H9 (cell line): Measurements from ENCODE around the gene CLMP. TPM values are rescaled to one million over a fixed set of nuclear protein-coding genes. Genes with fewer than 3 reads are reported as not detected.

Experiments
- DNase-seq: peaks from one replicate; pipeline ENCODE4 v3.0.0-alpha.2; 2017
- H2AFZ ChIP-seq: one replicate; pipeline ENCODE4 v1.6.1; 2013; ENCODE audit warnings: mild to moderate bottlenecking, low read length, control low read depth, moderate library complexity
- H2AK5ac ChIP-seq: 2 replicates; pipeline ENCODE4 v1.6.1; 2013; ENCODE audit warnings: low read length, control low read depth, mixed read lengths; ENCODE audit not compliant: insufficient read length
- H2BK120ac ChIP-seq: one replicate; pipeline ENCODE4 v1.6.1; 2013; ENCODE audit warnings: low read depth, mild to moderate bottlenecking, low read length, control low read depth, inconsistent platforms; ENCODE audit not compliant: poor library complexity, severe bottlenecking
- H2BK12ac ChIP-seq: 2 replicates; pipeline ENCODE4 v1.6.1; 2013; ENCODE audit warnings: low read length, control low read depth, mixed read lengths, low read depth; ENCODE audit not compliant: insufficient read length
- H2BK15ac ChIP-seq: 2 replicates; pipeline ENCODE4 v1.6.1; 2013; ENCODE audit warnings: low read depth, low read length, control low read depth
- H2BK20ac ChIP-seq: one replicate; pipeline ENCODE4 v1.6.1; 2013; ENCODE audit warnings: low read depth, mild to moderate bottlenecking, low read length, control low read depth, inconsistent platforms; ENCODE audit not compliant: poor library complexity, severe bottlenecking
- H2BK5ac ChIP-seq: 2 replicates; pipeline ENCODE4 v1.6.1; 2013; ENCODE audit warnings: low read length, control low read depth, mixed read lengths; ENCODE audit not compliant: insufficient read length
- H3K14ac ChIP-seq: 2 replicates; pipeline ENCODE4 v1.6.1; 2013; ENCODE audit warnings: low read length, control low read depth; ENCODE audit not compliant: insufficient read depth
- H3K18ac ChIP-seq: 2 replicates; pipeline ENCODE4 v1.6.1; 2013; ENCODE audit warnings: low read depth, mild to moderate bottlenecking, mixed read lengths, low read length, control low read depth; ENCODE audit not compliant: insufficient read length
- H3K23ac ChIP-seq: 2 replicates; pipeline ENCODE4 v1.6.1; 2013; ENCODE audit warnings: low read length, control low read depth, mixed read lengths, low read depth; ENCODE audit not compliant: insufficient read length
- H3K23me2 ChIP-seq: 2 replicates; pipeline ENCODE4 v1.6.1; 2013; ENCODE audit warnings: low read depth, mild to moderate bottlenecking, mixed read lengths, low read length, control low read depth; ENCODE audit not compliant: insufficient read length, poor library complexity, severe bottlenecking
- H3K27ac ChIP-seq: 2 replicates; pipeline ENCODE4 v1.5.1; 2013; ENCODE audit warnings: low read length, control low read depth, mixed read lengths, low read depth; ENCODE audit not compliant: insufficient read length
- H3K27me3 ChIP-seq: 2 replicates; pipeline ENCODE4 v1.6.1; 2013; ENCODE audit warnings: low read length, control low read depth, inconsistent platforms; ENCODE audit not compliant: insufficient read depth
- H3K4ac ChIP-seq: 2 replicates; pipeline ENCODE4 v1.6.1; 2013; ENCODE audit warnings: low read depth, mild to moderate bottlenecking, control low read depth, inconsistent platforms, low read length, moderate library complexity
- H3K4me1 ChIP-seq: 2 replicates; pipeline ENCODE4 v1.6.1; 2013; ENCODE audit warnings: low read length, control low read depth, inconsistent platforms; ENCODE audit not compliant: insufficient read depth
- H3K4me2 ChIP-seq: 2 replicates; pipeline ENCODE4 v1.6.1; 2013; ENCODE audit warnings: low read length, control low read depth, mixed read lengths; ENCODE audit not compliant: insufficient read length, insufficient read depth
- H3K56ac ChIP-seq: 2 replicates; pipeline ENCODE4 v1.6.1; 2013; ENCODE audit warnings: low read depth, mild to moderate bottlenecking, mixed read lengths, low read length, control low read depth; ENCODE audit not compliant: insufficient read length
- H3K79me1 ChIP-seq: 2 replicates; pipeline ENCODE4 v1.6.1; 2013; ENCODE audit warnings: low read depth, mild to moderate bottlenecking, moderate library complexity, low read length, control low read depth, inconsistent platforms; ENCODE audit not compliant: insufficient read depth, poor library complexity, severe bottlenecking
- H3K79me2 ChIP-seq: 2 replicates; pipeline ENCODE4 v1.6.1; 2013; ENCODE audit warnings: low read length, control low read depth, inconsistent platforms; ENCODE audit not compliant: insufficient read depth
- H3K9ac ChIP-seq: 2 replicates; pipeline ENCODE4 v1.6.1; 2013; ENCODE audit warnings: low read length, control low read depth, mixed read lengths; ENCODE audit not compliant: insufficient read length; ENCODE audit errors: extremely low read depth
- H3K9me3 ChIP-seq: one replicate; pipeline ENCODE4 v1.6.1; 2013; ENCODE audit warnings: low read depth, low read length, inconsistent platforms; ENCODE audit not compliant: control insufficient read depth
- H3T11ph ChIP-seq: one replicate; pipeline ENCODE4 v1.6.1; 2013; ENCODE audit warnings: mild to moderate bottlenecking, low read length, control low read depth, inconsistent platforms
- H4K20me1 ChIP-seq: one replicate; pipeline ENCODE4 v1.6.1; 2013; ENCODE audit not compliant: control insufficient read depth, insufficient read length, insufficient read depth
- H4K5ac ChIP-seq: 2 replicates; pipeline ENCODE4 v1.6.1; 2013; ENCODE audit warnings: low read depth, mild to moderate bottlenecking, mixed read lengths, low read length, control low read depth; ENCODE audit not compliant: insufficient read length
- H4K8ac ChIP-seq: replicated peaks from 2 replicates; pipeline ENCODE4 v1.6.1; 2013; ENCODE audit warnings: low read length, control low read depth, mixed read lengths, low read depth; ENCODE audit not compliant: insufficient read length
- H4K91ac ChIP-seq: 2 replicates; pipeline ENCODE4 v1.6.1; 2013; ENCODE audit warnings: low read depth, mild to moderate bottlenecking, moderate library complexity, mixed read lengths, low read length, control low read depth; ENCODE audit not compliant: insufficient read length
- H3K27ac Mint-ChIP-seq, 3 experiments: 2 replicates in 2 of 3; 3 replicates in 1 of 3; pipeline ENCODE4 v1.8.0; 2020 to 2021; ENCODE audit warnings: mixed read lengths in 3 of 3, mild to moderate bottlenecking in 1 of 3, moderate library complexity in 1 of 3
- H3K27me3 Mint-ChIP-seq: 2 replicates; pipeline ENCODE4 v1.8.0; 2021; ENCODE audit warnings: low read depth, mild to moderate bottlenecking, moderate library complexity, mixed read lengths
- H3K36me3 Mint-ChIP-seq, 3 experiments: 2 replicates in 2 of 3; 3 replicates in 1 of 3; pipeline ENCODE4 v1.8.0; 2020 to 2021; ENCODE audit warnings: low read depth in 3 of 3, mixed read lengths in 3 of 3; ENCODE audit not compliant: insufficient read depth in 1 of 3
- H3K4me1 Mint-ChIP-seq, 2 experiments: 2 replicates each; pipeline ENCODE4 v1.8.0; 2020; ENCODE audit warnings: mixed read lengths in 2 of 2
- H3K4me3 Mint-ChIP-seq, 2 experiments: 2 replicates in 1 of 2; 3 replicates in 1 of 2; pipeline ENCODE4 v1.8.0; 2020 to 2021; ENCODE audit warnings: mild to moderate bottlenecking in 2 of 2, mixed read lengths in 2 of 2, moderate library complexity in 1 of 2
- H3K9me3 Mint-ChIP-seq, 2 experiments: 2 replicates in 1 of 2; 3 replicates in 1 of 2; pipeline ENCODE4 v1.8.0; 2020; ENCODE audit warnings: mild to moderate bottlenecking in 2 of 2, mixed read lengths in 2 of 2, moderate library complexity in 1 of 2
- CTCF ChIP-seq: fragments of 200-600 bp; sonication (generic); conservative IDR thresholded peaks from 3 replicates; pipeline ENCODE4 v1.8.0; 2021; ENCODE audit warnings: antibody characterized with exemption, mild to moderate bottlenecking
- WGBS: extraction: QIAGEN DNeasy Blood & Tissue Kit; methylation state at CpG from one replicate; pipeline ENCODE4 v1.1.7; 2013; ENCODE audit warnings: missing lambda C conversion rate, low lambda C conversion rate, mixed read lengths; ENCODE audit not compliant: insufficient read length; ENCODE audit errors: extremely low coverage; 5-methylcytosine and 5-hydroxymethylcytosine counted together
- total RNA-seq: library from RNA; stranded (reverse); gene quantifications from 2 replicates; pipeline ENCODE4 v1.2.1, GENCODE V29; 2021

CLMP gene
- total RNA-seq, 1 experiment from 2014 or later: 13.8 TPM

- WGBS: no CpG with 5 or more reads among the region's 4 CpGs
- Histone ChIP-seq H2AFZ (no peak overlapping the region), H3K79me1 (no peaks in the 10 kb centered on the region), H2BK12ac (no peak overlapping the region), H3K4me1 (peaks cover 2% of the 10 kb centered on the region; the same call in 1 of the 2 replicates), H3K56ac (no peak overlapping the region), H2BK120ac (no peak overlapping the region), H2BK15ac (no peak overlapping the region), H4K91ac (no peak overlapping the region), H3K14ac (no peak overlapping the region), H3K23me2 (no peaks in the 10 kb centered on the region), H2BK5ac (no peak overlapping the region), H4K20me1 (no peaks in the 10 kb centered on the region), H3T11ph (no peak overlapping the region), H3K79me2 (no peaks in the 10 kb centered on the region), H3K9me3 (no peaks in the 10 kb centered on the region), H3K4ac (no peak overlapping the region), H4K8ac (no peak overlapping the region), H2BK20ac (no peak overlapping the region), H2AK5ac (no peak overlapping the region), H3K4me2 (no peak overlapping the region), H3K27ac (no peak overlapping the region), H3K18ac (no peak overlapping the region), H3K23ac (no peak overlapping the region), H4K5ac (no peak overlapping the region), H3K27me3 (0 out of 2 replicates have a peak, but pooled peaks cover 2% of the 10 kb centered on the region), H3K9ac (no peak overlapping the region)
- no peak overlapping the region for H3K4me3 Mint-ChIP-seq
- DNase-seq: no peak
- no peak for TF ChIP-seq CTCF
- H3K27me3 Mint-ChIP-seq: peaks cover 2% of the 10 kb centered on the region
- no peak overlapping the region for H3K27ac Mint-ChIP-seq
- H3K9me3 Mint-ChIP-seq: peaks cover 3 to 7% of the 10 kb centered on the region in 2 experiments; a peak in 3 of 5 replicates
- H3K36me3 Mint-ChIP-seq: no peaks in the 10 kb centered on the region; a peak in 1 of 7 replicates
- H3K4me1 Mint-ChIP-seq: peaks cover 40 to 45% of the 10 kb centered on the region in 2 experiments
Observed at GRCh38 chr11:123214396-123214795, 19.3 kb upstream of the CLMP start.
